A673 (cell line): ENCODE results near the gene KRT80. TPM values are rescaled to one million over a fixed set of nuclear protein-coding genes. Genes with fewer than 3 reads are reported as not detected.
A peak's percentile ranks its signal among the peaks of the same experiment; 100 is the strongest.

Experiments
- BruUV-seq: library from RNA; stranded (reverse); fragments of 400-500 nt; replicated peaks from 2 replicates; lab custom pipeline; 2021; lab: Mats Ljungman, UMichigan
- CTCF ChIA-PET: fragments of 300-600 bp; sonication (Branson Sonifier 250); formaldehyde crosslinking; loops from one replicate; lab custom pipeline; 2022; ENCODE audit warnings: antibody characterized with exemption; lab: Charles Lee
- POLR2A ChIA-PET: fragments of 300-600 bp; sonication (Branson Sonifier 250); formaldehyde crosslinking; loops from one replicate; lab custom pipeline; 2022; ENCODE audit warnings: antibody characterized with exemption; ENCODE audit not compliant: low non-redundant PET; lab: Charles Lee
- DNase-seq: peaks from one replicate; pipeline ENCODE4 v3.0.0-alpha.2; 2015; ENCODE audit warnings: low spot score
- H3K27ac ChIP-seq: fragments of 200-600 bp; sonication (generic); 2 replicates; pipeline ENCODE4 v1.5.1; 2016; ENCODE audit warnings: mixed run types, low read depth, mild to moderate bottlenecking, mixed read lengths, antibody characterized with exemption, low read length; ENCODE audit not compliant: poor library complexity, severe bottlenecking
- H3K27me3 ChIP-seq: fragments of 200-600 bp; sonication (generic); replicated peaks from 2 replicates; pipeline ENCODE4 v1.6.1; 2017; ENCODE audit warnings: mixed run types, low read depth, mild to moderate bottlenecking, mixed read lengths, antibody characterized with exemption, low read length; ENCODE audit not compliant: insufficient read depth, poor library complexity
- H3K36me3 ChIP-seq: fragments of 200-600 bp; sonication (generic); 2 replicates; pipeline ENCODE4 v1.6.1; 2016; ENCODE audit warnings: mixed run types, mild to moderate bottlenecking, mixed read lengths, antibody characterized with exemption, low read length; ENCODE audit not compliant: insufficient read depth, poor library complexity, severe bottlenecking
- H3K4me1 ChIP-seq: fragments of 200-600 bp; sonication (generic); 2 replicates; pipeline ENCODE4 v1.6.1; 2017; ENCODE audit warnings: mixed run types, mild to moderate bottlenecking, mixed read lengths, antibody characterized with exemption, low read length; ENCODE audit not compliant: insufficient read depth, poor library complexity, severe bottlenecking
- H3K4me3 ChIP-seq: fragments of 200-600 bp; sonication (generic); 2 replicates; pipeline ENCODE4 v1.5.1; 2016; ENCODE audit warnings: low read depth, mixed run types, mild to moderate bottlenecking, mixed read lengths, low read length; ENCODE audit not compliant: poor library complexity, severe bottlenecking
- H3K9me3 ChIP-seq: fragments of 200-600 bp; sonication (generic); 2 replicates; pipeline ENCODE4 v1.6.1; 2016; ENCODE audit warnings: mixed run types, low read depth, mild to moderate bottlenecking, mixed read lengths, antibody characterized with exemption, low read length; ENCODE audit not compliant: poor library complexity, severe bottlenecking
- CTCF ChIP-seq: fragments of 300-800, 200-600 bp; sonication (generic); conservative IDR thresholded peaks from 2 replicates; pipeline ENCODE4 v1.5.1; 2017; ENCODE audit warnings: low read depth, mild to moderate bottlenecking, antibody characterized with exemption, low read length, moderate library complexity, mixed read lengths
- EZH2 ChIP-seq: fragments of 200-600 bp; sonication (generic); IDR thresholded peaks from 2 replicates; pipeline ENCODE4 v1.6.1; 2017; ENCODE audit warnings: borderline replicate concordance, low read depth, mild to moderate bottlenecking, mixed read lengths, antibody characterized with exemption, low read length; ENCODE audit not compliant: poor library complexity, severe bottlenecking
- intact Hi-C: fragments of 100-400 bp; cut with micrococcal nuclease; formaldehyde crosslinking; loops from one replicate; pipeline ENCODE4 v1.10.0; 2022; ENCODE audit not compliant: unreplicated experiment
- total RNA-seq: library from RNA; stranded (reverse); gene quantifications from 2 replicates; pipeline ENCODE4 v1.2.3, GENCODE V29; 2021

KRT80 gene
- total RNA-seq, 1 experiment from 2014 or later, result 1.0 TPM

- no peaks in the 10 kb centered on the region for H3K9me3 ChIP-seq
- H3K27me3 ChIP-seq, result no peaks in the 10 kb centered on the region
- no peaks in the 10 kb centered on the region for H3K36me3 ChIP-seq
- no TSS peak for BruUV-seq
- H3K27ac ChIP-seq, result no peak overlapping the region
- no peak for DNase-seq
- ChIA-PET POLR2A (no interaction called here), CTCF (interaction anchor here (0.6 to 1.2 kb wide), 3 partner anchors 172 to 353 kb away, joined by 3 to 6 read pairs (median 3); no protein-coding TSS in a partner anchor)
- H3K4me3 ChIP-seq, result no peak overlapping the region
- intact Hi-C loops, result loop anchor here (5.0 to 10.0 kb wide), 2 partner anchors 430 to 827 kb away; no protein-coding TSS in a partner anchor
- no peaks in the 10 kb centered on the region for H3K4me1 ChIP-seq
- TF ChIP-seq EZH2 (no peak), CTCF (no peak)
Measured at GRCh38 chr12:52155048-52155868, 36.6 kb downstream of the KRT80 start.

GRCh38 chr12:52152905-52153317 lies 38.9 kb downstream of the KRT80 start:
- no peak for DNase-seq
- H3K4me1 ChIP-seq, result no peaks in the 10 kb centered on the region
- no TSS peak for BruUV-seq
- ChIA-PET POLR2A (no interaction called here), CTCF (interaction anchor here (1.0 kb wide), 1 partner anchor 727 kb away, joined by 7 read pairs; no protein-coding TSS in a partner anchor)
- no peak overlapping the region for H3K27ac ChIP-seq
- H3K27me3 ChIP-seq, result no peaks in the 10 kb centered on the region
- no peak overlapping the region for H3K4me3 ChIP-seq
- no peaks in the 10 kb centered on the region for H3K36me3 ChIP-seq
- no peaks in the 10 kb centered on the region for H3K9me3 ChIP-seq
- TF ChIP-seq CTCF (no peak), EZH2 (no peak)
- intact Hi-C loops, result loop anchor here (1.0 to 10.0 kb wide), 2 partner anchors 432 to 727 kb away; no protein-coding TSS in a partner anchor

- intact Hi-C loops, result loop anchor here (1.0 to 10.0 kb wide), 2 partner anchors 433 to 728 kb away; no protein-coding TSS in a partner anchor
- BruUV-seq, result no TSS peak
- H3K27me3 ChIP-seq, result no peaks in the 10 kb centered on the region
- no peaks in the 10 kb centered on the region for H3K36me3 ChIP-seq
- no peak overlapping the region for H3K27ac ChIP-seq
- ChIA-PET POLR2A (no interaction called here), CTCF (interaction anchor here (1.0 kb wide), 1 partner anchor 728 kb away, joined by 7 read pairs; no protein-coding TSS in a partner anchor)
- peak; percentile 78 for DNase-seq
- H3K4me3 ChIP-seq, result peak overlapping the region; percentile 41
- no peaks in the 10 kb centered on the region for H3K4me1 ChIP-seq
- TF ChIP-seq CTCF (peak; percentile 91), EZH2 (no peak)
- H3K9me3 ChIP-seq, result no peaks in the 10 kb centered on the region
Measured at GRCh38 chr12:52151837-52152783, 39.7 kb downstream of the KRT80 start.
